ENCODE measurements around the gene GLIS1. TPM values are rescaled to one million over a fixed set of nuclear protein-coding genes. Genes with fewer than 3 reads are reported as not detected.

GLIS1 gene
- total RNA-seq, 2 donors from 2014 or later: 0.20 to 0.22 TPM

GRCh38 chr1:53554592-53555305 is 184.2 kb downstream of the GLIS1 start:
- H3K4me3 ChIP-seq: no peak overlapping the region
- no peak overlapping the region for H3K27ac ChIP-seq
- DNase-seq (ENCODE audit: low spot score): no peak
- H3K27me3 ChIP-seq: no peaks in the 10 kb centered on the region
- no peaks in the 10 kb centered on the region for H3K36me3 ChIP-seq
- no peak for TF ChIP-seq CTCF (IDR thresholded peaks at IDR 0.05)
- H3K9me3 ChIP-seq: no peaks in the 10 kb centered on the region
- peaks cover 0 to 7% of the 10 kb centered on the region in 2 donors for H3K4me1 ChIP-seq

- Histone ChIP-seq H3K27me3 (no peaks in the 10 kb centered on the region), H3K36me3 (no peaks in the 10 kb centered on the region), H3K4me1 (peaks cover 0 to 9% of the 10 kb centered on the region in 2 donors), H3K9me3 (no peaks in the 10 kb centered on the region), H3K4me3 (no peak overlapping the region), H3K27ac (no peak overlapping the region)
- no peak for DNase-seq (ENCODE audit: low spot score)
- no peak for TF ChIP-seq CTCF (IDR thresholded peaks at IDR 0.05)
Measured at GRCh38 chr1:53553734-53554509, 185.0 kb downstream of the GLIS1 start.

- no peaks in the 10 kb centered on the region for H3K36me3 ChIP-seq
- DNase-seq (ENCODE audit: low spot score): no peak
- no peak for TF ChIP-seq CTCF (IDR thresholded peaks at IDR 0.05)
- no peaks in the 10 kb centered on the region for H3K9me3 ChIP-seq
- no peaks in the 10 kb centered on the region for H3K27me3 ChIP-seq
- H3K4me3 ChIP-seq: no peak overlapping the region
- H3K4me1 ChIP-seq: peaks cover 0 to 9% of the 10 kb centered on the region in 2 donors
- no peak overlapping the region for H3K27ac ChIP-seq
Measured at GRCh38 chr1:53552981-53553733, 185.8 kb downstream of the GLIS1 start.

GRCh38 chr1:53552146-53552861 is 186.7 kb downstream of the GLIS1 start:
- DNase-seq (ENCODE audit: low spot score): no peak
- no peak for TF ChIP-seq CTCF (IDR thresholded peaks at IDR 0.05)

GRCh38 chr1:53551428-53551995 is 187.5 kb downstream of the GLIS1 start:
- Histone ChIP-seq H3K27ac (no peak overlapping the region), H3K4me1 (peaks cover 0 to 9% of the 10 kb centered on the region in 2 donors), H3K27me3 (no peaks in the 10 kb centered on the region), H3K36me3 (no peaks in the 10 kb centered on the region), H3K4me3 (no peak overlapping the region), H3K9me3 (no peaks in the 10 kb centered on the region)
- DNase-seq (ENCODE audit: low spot score): no peak
- no peak for TF ChIP-seq CTCF (IDR thresholded peaks at IDR 0.05)

More at GRCh38 chr1:53552146-53552861, 186.7 kb downstream of the GLIS1 start:
- Histone ChIP-seq H3K9me3 (no peaks in the 10 kb centered on the region), H3K36me3 (no peaks in the 10 kb centered on the region), H3K4me3 (no peak overlapping the region), H3K27ac (no peak overlapping the region), H3K27me3 (no peaks in the 10 kb centered on the region), H3K4me1 (peaks cover 0 to 9% of the 10 kb centered on the region in 2 donors)
